ENCODE data around the gene ZSWIM7.
"Not testable (repeated sequence)": the region's sequence is repeated elsewhere in the genome, so short reads cannot be mapped to it uniquely, and the experiment has no call there.

Gene ZSWIM7

GRCh38 chr17:15955793-15956541, 43.5 kb downstream of the ZSWIM7 start:
- no peak for DNase-seq

DNA sequence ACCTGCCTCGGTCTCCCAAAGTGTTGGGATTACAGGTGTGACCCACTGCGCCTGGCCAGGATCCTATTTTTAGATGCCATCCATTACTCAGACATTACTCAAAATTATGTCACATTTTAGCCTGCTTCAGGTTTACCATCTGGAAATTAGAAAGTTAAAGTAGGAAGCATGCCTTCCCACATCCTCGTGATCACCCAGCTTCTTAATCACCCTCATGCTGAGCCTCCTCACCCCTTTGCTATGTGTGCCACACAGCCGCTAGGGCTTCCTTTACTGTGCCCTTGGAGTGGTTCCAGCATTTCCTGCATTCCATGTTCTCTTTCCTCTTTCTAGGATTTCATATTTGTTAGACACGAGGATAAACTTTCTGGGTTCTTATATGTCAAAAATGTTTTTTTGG, 45.3 kb downstream of the ZSWIM7 start:
- DNase-seq, result peak; percentile 99

GRCh38 chr17:15952916-15953790, 46.4 kb downstream of the ZSWIM7 start:
- no peak for DNase-seq

GRCh38 chr17:15952048-15952532, 47.4 kb downstream of the ZSWIM7 start:
- no peak for DNase-seq

DNA sequence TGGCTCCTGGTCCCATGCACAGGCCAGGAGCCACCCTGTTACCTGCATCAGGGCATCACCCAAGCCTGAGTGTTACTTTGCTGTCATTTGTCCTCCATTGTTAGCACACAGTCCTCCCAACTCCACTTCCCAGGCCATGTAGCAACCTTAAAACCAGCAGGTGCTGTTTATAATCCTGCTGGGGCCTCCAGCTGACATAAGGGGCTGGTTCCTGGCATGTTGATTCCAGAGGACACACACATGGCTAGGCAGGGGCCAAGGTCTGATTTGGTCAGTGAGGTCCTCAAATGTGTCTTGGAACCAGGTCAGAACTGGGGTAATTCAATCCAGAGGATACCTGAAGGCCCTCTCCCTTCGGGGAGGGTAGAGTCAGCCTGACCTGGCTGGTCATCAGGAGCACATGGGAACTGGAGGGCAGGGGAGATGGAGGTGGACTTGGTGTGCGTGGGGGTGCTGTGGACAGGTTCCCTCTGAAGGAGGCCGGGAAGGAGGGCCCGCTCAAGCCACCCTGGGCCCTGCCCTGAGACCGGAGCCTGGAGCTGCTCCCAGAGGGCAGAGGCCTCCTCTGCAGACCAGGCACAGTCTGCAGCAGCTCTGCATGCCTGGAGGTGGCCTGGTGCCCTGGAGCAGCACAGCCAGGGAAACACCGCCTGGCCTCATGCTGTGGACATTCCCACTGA, 48.0 kb downstream of the ZSWIM7 start:
- no peak for DNase-seq

DNA sequence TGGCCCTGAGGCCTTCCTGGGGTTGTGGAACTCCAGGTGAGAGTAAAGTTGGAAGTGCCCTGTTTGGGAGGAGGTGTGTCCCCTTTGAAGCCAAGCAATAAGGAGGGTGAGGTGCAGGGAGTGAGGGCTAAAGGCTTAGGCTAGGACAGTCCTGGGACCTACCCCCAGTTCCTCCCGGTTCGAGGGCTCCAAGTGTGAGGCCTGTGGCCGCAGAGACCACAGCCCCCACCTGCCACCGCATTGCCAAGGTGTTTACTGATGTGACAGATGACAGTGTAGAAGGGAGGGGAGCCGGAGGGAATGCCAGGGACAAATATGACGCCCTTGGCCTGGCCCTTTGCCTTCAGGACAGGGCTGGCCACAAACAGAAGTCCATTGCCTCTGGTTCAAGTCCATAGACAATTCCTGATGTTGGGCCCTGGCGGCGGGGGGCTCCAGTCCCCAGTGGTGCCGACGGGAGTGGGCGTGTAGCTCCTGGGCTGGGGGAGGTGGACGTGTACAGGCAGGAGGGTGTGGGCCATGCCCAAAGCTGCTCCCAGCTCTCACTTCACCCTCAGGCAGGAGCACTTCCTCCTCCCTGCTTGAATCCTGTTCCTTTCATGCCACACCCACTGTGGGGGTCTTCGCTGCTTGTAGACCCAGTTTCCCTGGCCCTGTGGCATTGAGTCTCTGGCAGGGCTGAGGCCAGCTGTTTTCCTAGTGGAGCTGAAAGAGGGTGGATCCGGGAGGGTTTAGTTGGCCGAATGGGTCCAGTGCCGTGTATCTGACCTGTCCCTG, 51.3 kb downstream of the ZSWIM7 start:
- DNase-seq, result no peak

- DNase-seq, result peak; percentile 64
Measured at GRCh38 chr17:15947271-15947670, 52.2 kb downstream of the ZSWIM7 start.

DNA sequence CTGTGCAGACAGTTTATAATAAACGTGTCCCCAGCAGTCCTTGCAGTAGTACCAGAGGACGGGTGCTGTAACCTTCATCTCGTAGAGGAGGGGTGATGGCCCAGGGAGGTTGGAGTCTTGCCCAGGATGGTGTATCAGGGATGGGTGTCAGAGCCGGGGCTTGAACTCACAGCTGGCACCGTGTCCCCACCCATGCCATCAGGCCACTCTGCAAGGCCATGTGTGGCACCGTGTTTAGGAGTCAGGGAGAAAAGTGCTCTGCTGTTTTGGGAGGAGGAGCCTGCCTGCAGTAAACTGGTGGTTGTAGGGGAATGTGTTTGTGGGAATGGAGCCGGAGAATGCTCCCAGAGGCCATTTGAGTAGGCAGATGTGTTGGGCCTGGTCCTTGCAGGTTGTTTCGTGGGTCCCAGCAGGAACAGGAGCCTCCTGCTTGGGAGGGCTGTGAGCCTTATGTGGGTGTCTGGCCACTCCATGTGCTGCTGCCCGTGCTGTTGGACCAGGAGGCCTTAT, 52.8 kb downstream of the ZSWIM7 start:
- DNase-seq, result peak; percentile 64

- DNase-seq, result peak; percentile 37
Measured at GRCh38 chr17:15945527-15946191, 53.8 kb downstream of the ZSWIM7 start.

DNA sequence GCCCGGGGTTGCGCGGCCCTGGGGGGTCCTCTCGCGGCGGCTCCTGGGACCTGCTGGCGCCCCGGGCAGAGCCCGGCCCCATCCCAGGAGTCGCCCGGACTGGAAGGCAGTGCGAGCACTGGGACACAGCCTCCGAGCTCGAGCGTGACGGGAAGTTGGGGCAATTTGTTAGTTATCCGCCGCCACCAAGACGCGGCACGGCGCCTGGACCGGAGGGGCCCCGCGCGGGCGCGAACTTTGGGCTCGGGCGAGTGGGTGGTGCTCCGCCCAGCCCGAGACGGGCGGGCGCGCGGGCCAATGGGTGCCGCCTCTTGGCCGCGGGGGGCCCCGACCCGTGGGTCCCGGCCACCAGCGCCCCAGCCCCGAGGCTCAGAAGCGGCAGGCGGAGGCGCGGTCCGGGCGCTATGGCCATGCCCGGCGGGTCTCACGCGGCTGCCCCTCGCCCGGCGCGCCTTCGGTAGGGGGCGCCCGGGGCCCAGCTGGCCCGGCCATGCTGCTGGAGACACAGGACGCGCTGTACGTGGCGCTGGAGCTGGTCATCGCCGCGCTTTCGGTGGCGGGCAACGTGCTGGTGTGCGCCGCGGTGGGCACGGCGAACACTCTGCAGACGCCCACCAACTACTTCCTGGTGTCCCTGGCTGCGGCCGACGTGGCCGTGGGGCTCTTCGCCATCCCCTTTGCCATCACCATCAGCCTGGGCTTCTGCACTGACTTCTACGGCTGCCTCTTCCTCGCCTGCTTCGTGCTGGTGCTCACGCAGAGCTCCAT, 54.6 kb downstream of the ZSWIM7 start, which contains the start of gene ADORA2B:
Gene ADORA2B, plus strand, starts transcription at position 372 of the 768 bp plus-strand sequence. Its CDS starts 119 bp downstream, at position 491.
- peak; percentile 84 for DNase-seq

DNA sequence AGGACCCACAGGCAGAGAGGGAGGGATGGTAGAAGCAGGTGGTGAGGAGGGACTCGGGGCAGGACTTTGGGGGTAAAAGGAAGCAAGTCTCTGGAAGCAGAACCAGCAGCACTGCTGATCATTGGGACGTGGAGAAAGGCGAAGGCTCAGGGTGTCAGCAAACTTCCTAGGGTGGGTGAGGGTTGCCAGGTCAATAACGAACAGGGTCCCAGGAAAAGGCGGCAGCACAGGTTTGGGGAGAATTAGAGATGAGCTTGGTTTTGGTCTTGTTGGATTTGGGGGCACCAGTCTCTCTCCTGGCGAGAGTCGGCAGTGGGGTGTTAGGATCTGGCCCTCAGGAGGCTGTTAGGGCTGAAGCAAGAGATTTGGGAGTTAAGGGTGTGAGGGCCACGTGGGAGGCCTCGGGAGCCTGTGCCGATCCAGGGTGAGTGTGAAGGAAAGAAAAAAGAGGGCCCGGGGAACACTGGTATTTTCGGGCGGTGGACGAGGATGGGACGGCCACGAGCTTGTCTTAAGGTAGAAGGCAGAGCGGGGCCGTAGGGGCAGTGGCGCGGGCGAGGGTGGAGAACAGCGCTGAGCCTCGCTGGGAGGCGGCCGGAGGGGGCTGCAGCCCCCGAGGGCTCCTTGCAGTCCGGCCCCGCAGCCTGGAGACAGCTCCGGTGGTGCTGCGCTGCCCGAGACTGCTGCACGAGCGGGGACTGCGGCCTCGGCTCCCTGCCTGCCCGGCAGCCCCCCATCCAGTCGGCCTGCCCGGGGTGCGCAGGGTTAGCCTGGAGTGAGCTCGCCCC, 55.3 kb downstream of the ZSWIM7 start:
- DNase-seq, result no peak

DNA sequence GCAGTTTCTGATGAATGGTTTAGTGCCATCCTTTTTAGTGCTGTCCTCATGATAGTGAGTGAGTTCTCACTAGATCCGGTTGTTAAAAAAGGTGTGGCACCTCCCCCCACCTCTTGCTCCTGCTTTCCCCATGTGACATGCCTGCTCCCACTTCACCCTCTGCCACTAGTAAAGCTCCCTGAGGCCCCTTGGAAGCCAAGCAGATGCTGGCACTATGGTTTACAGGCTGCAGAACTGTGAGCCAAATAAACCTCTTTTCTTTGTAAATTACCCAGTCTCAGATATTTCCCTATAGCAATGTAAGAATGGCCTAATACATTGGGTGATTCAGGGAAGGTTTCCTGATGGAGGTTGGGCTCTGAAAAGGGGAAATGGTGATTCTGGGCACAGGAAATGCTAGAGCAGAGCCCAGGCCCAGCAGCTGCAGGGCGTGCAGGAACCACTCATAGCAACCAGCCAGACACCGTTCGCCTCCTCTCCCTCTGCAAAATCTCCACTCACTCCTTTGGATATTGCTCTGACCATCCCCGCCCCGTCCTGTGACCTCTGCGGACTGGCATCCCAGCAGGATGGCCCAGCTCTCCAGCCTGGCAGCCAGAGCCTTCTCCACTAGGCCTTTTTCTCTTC, 57.2 kb downstream of the ZSWIM7 start:
- DNase-seq, result peak; percentile 34

- peak; percentile 49 for DNase-seq
Measured at GRCh38 chr17:15941781-15942180, 57.7 kb downstream of the ZSWIM7 start.

DNA sequence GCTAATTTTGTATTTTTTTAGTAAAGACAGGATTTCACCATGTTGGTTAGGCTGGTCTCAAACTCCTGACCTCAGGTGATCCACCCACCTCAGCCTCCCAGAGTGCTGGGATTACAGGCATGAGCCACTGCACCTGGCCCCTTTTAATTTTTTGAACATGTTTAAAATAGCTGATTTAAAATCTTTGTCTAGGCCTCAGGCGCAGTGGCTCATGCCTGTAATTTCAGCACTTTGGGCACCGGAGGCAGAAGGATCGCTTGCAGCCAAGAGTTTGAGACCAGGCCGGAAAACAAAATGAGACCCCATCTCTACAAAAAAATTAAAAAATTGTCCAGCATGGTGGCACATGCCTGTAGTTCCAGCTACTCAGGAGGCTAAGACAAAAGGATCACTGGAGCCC, 63.0 kb downstream of the ZSWIM7 start:
- not testable (repeated sequence) for DNase-seq

DNA sequence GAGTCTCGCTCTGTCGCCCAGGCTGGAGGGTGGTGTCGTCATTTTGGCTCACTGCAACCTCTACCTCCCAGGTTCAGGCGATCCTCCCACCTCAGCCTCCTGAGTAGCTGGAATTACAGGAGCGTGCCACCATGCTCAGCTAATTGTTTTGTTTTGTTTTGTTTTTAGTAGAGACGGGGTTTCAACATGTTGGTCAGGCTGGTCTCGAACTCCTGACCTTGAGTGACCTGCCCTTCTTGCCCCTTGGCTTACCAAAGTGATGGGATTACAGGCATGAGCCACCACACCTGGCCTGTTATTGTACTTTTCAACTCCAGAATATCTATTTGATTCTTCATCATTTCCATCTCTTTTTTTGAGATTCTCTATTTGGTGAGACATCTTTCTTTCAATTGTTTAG, 63.6 kb downstream of the ZSWIM7 start:
- DNase-seq, result no peak

DNA sequence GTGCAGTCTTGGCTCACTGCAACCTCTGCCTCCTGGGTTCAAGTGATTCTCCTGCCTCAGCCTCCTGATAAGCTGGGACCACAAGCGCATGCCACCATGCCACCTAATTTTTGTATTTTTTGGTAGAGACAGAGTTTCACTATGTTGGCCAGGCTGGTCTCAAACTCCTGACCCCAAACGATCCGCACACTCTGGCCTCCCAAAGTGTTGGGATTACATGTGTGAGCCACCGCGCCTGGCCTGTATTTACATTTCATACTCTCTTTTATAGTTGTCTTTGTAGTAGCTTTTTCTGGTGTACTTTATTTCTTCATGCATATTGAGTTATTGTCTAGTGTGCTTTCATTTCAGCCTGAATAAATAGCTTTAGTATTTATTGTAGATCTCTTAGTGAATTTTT, 64.6 kb downstream of the ZSWIM7 start:
- no peak for DNase-seq

- no peak for DNase-seq
Measured at GRCh38 chr17:15931394-15931793, 68.1 kb downstream of the ZSWIM7 start.

- no peak for DNase-seq
Measured at GRCh38 chr17:15930426-15930825, 69.1 kb downstream of the ZSWIM7 start.

- no peak for DNase-seq
Measured at GRCh38 chr17:15929941-15930340, 69.6 kb downstream of the ZSWIM7 start.
